HG02885 (cell line): Measurements from ENCODE around the gene LYZL1.
"Not testable (repeated sequence)": the region's sequence is repeated elsewhere in the genome, so short reads cannot be mapped to it uniquely, and the experiment has no call there.

Source experiments
- ATAC-seq: cut with Tn5 transposase; IDR thresholded peaks from one replicate; pipeline ENCODE4 v1.9.1; 2021; ENCODE audit warnings: mild to moderate bottlenecking; ENCODE audit not compliant: unreplicated experiment, poor library complexity

Gene LYZL1

DNA sequence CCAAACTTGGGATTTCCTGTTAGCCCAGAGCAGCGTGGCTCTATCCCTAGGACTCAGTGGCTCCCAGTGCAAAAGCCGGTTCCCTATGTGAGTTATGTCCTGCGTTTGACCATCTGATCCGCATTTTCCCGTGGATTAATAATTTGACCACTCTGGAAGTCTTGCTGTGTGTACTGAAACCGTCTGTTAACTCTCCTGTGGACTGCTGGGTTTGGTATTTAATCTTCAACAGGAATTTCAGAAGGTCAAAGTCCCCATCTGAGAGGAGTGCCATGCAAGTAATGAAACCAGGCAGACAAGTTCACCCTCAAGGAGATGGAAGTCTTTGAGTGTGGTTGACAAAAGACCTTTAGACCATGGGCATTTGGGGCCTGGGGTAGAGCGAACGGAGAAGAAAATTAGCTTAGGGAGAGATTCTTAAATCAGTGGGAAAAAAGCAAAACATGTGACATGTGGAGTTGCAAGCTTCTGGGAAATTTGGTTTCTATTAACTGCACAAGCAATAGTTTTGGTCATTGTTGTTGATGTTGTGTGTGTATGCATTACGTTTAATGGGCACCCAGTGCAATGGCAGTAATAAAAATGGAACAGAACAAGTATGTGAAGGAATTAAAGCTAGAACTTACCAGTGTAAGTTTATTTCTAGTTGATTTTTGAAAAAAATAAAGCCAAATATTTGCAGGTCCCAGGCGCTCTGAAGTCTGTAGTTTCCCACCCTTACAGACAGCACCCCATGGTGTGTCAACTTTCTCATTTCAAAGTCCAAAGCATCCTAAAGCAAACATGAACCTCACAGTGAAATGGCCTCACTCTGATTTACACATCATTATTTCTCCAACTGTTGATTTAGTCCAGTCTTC, 38.2 kb downstream of the LYZL1 start:
- ATAC-seq = no peak

- no peak for ATAC-seq
Observed at GRCh38 chr10:29327746-29328102, 38.9 kb downstream of the LYZL1 start.

DNA sequence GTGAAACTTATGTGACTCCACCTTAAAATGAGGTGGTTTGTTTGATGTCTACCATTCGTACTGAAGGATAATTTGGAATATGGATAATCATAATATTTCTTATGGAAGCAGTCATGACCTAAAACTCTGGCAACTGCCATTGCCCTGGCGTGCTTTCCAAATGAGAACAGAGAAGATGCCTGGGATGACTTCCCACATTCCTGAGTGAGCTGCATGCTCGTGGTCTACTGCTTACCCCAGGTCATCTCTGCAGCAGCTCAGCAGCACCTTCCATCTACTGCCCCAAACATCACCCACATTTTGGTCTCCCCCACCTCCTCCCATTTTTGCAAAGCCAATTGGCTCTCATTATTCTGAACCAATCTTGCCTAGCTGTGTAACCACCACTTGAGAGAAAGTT, 40.1 kb downstream of the LYZL1 start:
- ATAC-seq = no peak

DNA sequence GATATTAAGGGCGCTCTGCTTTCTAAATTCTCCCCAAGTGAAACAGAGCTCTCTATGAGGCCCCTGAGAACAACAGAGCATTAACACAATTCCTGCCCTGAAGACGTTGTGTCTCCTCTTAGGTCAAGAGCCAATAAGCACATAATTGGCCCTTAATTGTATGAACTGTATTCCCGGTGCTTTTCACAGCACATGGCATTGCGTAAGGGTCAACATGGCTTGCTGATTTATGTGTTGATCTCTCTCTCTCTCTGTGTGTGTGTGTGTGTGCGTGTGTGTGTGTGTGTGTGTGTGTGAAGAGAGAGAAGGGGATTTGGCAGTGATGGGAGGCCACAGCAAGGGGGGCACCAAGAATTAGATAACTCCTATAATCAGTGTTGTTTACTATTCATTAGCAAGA, 40.5 kb downstream of the LYZL1 start:
- no peak for ATAC-seq

GRCh38 chr10:29332061-29332760, 43.3 kb downstream of the LYZL1 start:
- ATAC-seq = no peak

DNA sequence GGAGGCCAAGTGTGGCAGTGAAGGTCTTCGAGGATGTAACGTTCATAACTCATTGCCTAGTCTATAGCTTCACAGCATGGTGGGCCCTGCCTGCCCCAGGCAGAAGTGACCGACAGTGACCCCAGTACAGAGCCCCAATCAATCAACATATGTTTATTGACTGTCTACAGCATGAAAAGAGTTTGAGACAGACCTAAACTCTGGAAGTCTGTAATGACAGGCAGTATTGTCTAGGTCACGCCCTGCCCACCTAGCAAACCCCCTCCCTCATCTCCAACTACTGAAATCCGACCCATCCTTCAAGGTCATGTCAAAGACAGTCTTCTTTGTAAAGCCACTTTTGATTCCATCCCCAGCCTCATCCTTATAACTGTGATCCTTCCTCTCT, 43.9 kb downstream of the LYZL1 start:
- ATAC-seq = no peak

DNA sequence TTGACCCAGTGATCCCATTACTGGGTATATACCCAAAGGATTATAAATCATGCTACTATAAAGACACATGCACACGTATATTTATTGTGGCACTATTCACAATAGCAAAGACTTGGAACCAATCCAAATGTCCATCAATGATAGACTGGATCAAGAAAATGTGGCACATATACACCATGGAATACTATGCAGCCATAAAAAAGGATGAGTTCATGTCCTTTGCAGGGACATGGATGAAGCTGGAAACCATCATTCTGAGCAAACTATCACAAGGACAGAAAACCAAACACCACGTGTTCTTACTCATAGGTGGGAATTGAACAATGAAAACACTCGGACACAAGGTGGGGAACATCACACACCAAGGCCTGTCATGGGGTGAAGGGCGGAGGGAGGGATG, 48.7 kb downstream of the LYZL1 start:
- not testable (repeated sequence) for ATAC-seq

- ATAC-seq = no peak
Observed at GRCh38 chr10:29343607-29344038, 54.8 kb downstream of the LYZL1 start.

GRCh38 chr10:29344073-29344820, 55.4 kb downstream of the LYZL1 start:
- no peak for ATAC-seq

DNA sequence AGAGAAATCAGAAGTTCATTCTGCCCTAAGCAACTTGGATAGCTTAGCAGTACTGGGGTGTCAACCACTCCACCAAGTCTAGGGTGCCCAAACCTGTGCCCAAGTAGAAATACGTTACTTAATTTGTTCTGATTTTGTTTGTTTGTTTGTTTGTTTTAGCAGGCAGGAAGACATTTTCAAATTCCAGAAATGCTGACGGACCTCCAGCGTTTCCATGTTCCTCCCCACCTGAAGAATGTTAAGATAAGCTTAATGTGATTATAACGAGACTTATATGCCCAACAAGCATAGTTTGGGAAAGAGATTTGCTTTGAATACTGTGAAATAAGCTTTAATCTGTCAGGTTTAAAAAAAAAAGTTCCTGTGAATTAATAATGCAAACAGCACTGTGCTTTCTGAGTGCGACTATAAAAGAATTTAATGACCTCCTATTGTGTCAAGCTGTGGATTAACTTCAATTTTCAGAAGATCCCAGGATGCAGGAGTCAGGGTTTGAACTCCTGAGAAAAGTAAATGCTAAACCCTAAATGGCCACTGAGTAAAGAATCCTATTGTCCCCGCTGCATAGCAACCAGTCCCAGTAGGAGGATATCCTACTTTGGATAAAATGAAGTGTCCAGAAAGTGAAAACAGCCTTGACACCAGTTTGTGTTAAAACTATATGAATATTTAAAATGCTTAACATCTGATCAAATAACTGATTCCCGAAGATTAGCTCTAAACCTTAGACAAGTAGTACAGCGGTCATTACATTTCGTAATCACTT, 56.5 kb downstream of the LYZL1 start:
- no peak for ATAC-seq

GRCh38 chr10:29345910-29346209, 57.0 kb downstream of the LYZL1 start:
- no peak for ATAC-seq

DNA sequence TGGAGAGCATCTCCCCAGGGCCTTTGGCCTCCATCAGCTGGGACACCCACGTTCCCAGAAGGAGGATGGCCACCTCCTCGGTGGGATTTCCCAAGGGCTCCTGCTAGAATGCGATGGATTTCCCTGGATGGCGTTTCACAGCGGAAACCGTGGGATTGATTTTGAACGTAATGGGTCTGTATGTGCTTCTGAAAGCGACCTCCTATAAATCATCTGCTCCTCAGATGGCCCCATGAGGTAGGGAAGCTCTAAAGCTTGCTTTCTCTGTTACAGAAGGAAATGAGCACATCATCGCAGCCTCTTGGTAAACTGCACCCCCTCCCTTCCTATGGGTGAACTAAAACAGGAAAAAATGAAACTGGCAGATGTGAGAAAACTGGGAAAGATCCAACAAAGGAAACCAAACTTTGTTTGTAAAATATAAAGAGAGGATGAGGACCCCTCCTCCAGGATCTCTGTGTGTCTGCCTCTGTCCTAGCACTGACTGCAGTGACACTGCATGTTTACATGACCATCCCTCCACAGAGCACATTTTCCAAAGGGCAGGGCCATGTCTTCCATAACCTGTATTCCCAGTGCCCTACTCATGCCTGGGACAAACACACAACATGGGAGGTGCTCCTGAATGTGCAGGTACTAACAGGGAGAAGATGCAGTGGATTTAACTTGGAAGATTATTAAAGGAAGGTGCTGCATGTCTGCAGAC, 57.6 kb downstream of the LYZL1 start:
- ATAC-seq = no peak

DNA sequence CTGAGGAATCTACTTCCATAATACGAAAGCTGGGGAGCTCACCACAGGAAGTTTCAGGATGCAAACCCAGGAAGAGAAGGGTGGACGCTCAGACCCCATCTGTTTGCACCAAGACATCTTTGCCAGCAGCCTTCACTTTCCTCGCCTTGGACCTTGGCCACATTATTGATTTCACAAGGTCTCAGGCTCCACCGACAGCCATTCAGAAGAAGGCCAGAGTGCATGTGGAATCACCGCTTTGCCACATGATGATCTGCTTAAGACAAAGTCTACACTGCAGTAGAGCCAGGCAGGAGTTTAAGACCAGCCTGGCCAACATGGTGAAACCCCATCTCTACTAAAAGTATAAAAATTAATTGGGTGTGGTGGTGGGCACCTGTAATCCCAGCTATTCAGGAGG, 60.0 kb downstream of the LYZL1 start:
- no peak for ATAC-seq

DNA sequence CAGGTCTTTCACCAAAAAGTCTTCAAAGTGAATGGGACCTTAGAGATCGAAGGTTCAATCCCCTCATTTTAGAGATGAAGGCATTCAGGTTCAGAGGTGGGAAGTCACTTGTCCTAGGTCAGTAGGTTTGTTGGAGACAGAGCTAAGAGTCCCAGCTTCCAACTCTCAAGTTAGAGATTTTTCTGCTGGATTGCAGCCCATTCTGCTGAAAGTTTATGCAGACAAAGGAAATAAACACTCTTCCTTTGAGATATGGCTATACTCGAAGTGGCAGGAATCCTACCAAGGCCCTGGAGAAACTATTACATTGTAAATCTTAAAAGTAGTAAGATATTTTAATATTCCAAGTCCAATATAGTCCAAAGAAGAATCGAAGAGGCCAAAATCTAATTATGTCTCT, 64.4 kb downstream of the LYZL1 start:
- ATAC-seq = no peak

GRCh38 chr10:29353887-29354561, 65.2 kb downstream of the LYZL1 start:
- ATAC-seq = no peak

- ATAC-seq = no peak
Observed at GRCh38 chr10:29355411-29355991, 66.6 kb downstream of the LYZL1 start.

- no peak for ATAC-seq
Observed at GRCh38 chr10:29356931-29357330, 68.1 kb downstream of the LYZL1 start.

- no peak for ATAC-seq
Observed at GRCh38 chr10:29358010-29358616, 69.2 kb downstream of the LYZL1 start.
